ENCODE data around the gene SLC2A9. TPM values are rescaled to one million over a fixed set of nuclear protein-coding genes. Genes with fewer than 3 reads are reported as not detected.

SLC2A9 gene
- total and polyA plus RNA-seq, 7 experiments from 2014 or later, result 0.36 to 9.6 (median 3.3) TPM

Other genes starting within 250 kb of the SLC2A9 start
- gene DRD5, start 239.9 kb downstream of the SLC2A9 start, total RNA-seq, result not detected
- not detected for gene DRD5, start 239.9 kb downstream of the SLC2A9 start, polyA plus RNA-seq
- gene WDR1, start 95.3 kb upstream of the SLC2A9 start, total RNA-seq, result 100 to 1,000 TPM; 242 to 470 (median 330) TPM
- 100 to 1,000 TPM; 268 to 412 TPM for gene WDR1, start 95.3 kb upstream of the SLC2A9 start, polyA plus RNA-seq